GM19043 (cell line): Measurements from ENCODE around the gene LIMS4.
"Not testable (repeated sequence)": the region's sequence is repeated elsewhere in the genome, so short reads cannot be mapped to it uniquely, and the experiment has no call there.

ENCODE experiments used
- ATAC-seq: cut with Tn5 transposase; IDR thresholded peaks from one replicate; pipeline ENCODE4 v1.9.1; 2021; ENCODE audit warnings: low read depth; ENCODE audit not compliant: unreplicated experiment

LIMS4 gene

GRCh38 chr2:110450951-110451350 lies 21.7 kb downstream of the LIMS4 start:
- not testable (repeated sequence) for ATAC-seq

GRCh38 chr2:110449127-110449947 lies 23.3 kb downstream of the LIMS4 start:
- ATAC-seq: not testable (repeated sequence)

GRCh38 chr2:110446644-110447043 lies 26.0 kb downstream of the LIMS4 start:
- ATAC-seq: not testable (repeated sequence)

- not testable (repeated sequence) for ATAC-seq
Measured at GRCh38 chr2:110443305-110444005, 29.2 kb downstream of the LIMS4 start.

GRCh38 chr2:110441905-110442304 lies 30.7 kb downstream of the LIMS4 start:
- ATAC-seq: not testable (repeated sequence)

GRCh38 chr2:110434565-110434964 lies 38.1 kb downstream of the LIMS4 start:
- not testable (repeated sequence) for ATAC-seq

- ATAC-seq: not testable (repeated sequence)
Measured at GRCh38 chr2:110425725-110426124, 46.9 kb downstream of the LIMS4 start.

GRCh38 chr2:110424421-110424820 lies 48.2 kb downstream of the LIMS4 start:
- not testable (repeated sequence) for ATAC-seq

GRCh38 chr2:110423574-110423962 lies 49.0 kb downstream of the LIMS4 start:
- not testable (repeated sequence) for ATAC-seq

GRCh38 chr2:110422852-110423573 lies 49.6 kb downstream of the LIMS4 start:
- not testable (repeated sequence) for ATAC-seq

GRCh38 chr2:110420641-110421354 lies 51.8 kb downstream of the LIMS4 start:
- not testable (repeated sequence) for ATAC-seq

GRCh38 chr2:110407142-110407541 lies 65.5 kb downstream of the LIMS4 start:
- ATAC-seq: not testable (repeated sequence)

- not testable (repeated sequence) for ATAC-seq
Measured at GRCh38 chr2:110404988-110405387, 67.6 kb downstream of the LIMS4 start.

GRCh38 chr2:110404246-110404645 lies 68.4 kb downstream of the LIMS4 start:
- not testable (repeated sequence) for ATAC-seq

- not testable (repeated sequence) for ATAC-seq
Measured at GRCh38 chr2:110401001-110401618, 71.5 kb downstream of the LIMS4 start.

GRCh38 chr2:110399378-110399777 lies 73.2 kb downstream of the LIMS4 start:
- ATAC-seq: not testable (repeated sequence)

GRCh38 chr2:110395990-110396389 lies 76.6 kb downstream of the LIMS4 start:
- ATAC-seq: not testable (repeated sequence)
